ENCODE measurements around the gene LYPD6. TPM values are rescaled to one million over a fixed set of nuclear protein-coding genes. Genes with fewer than 3 reads are reported as not detected.

Gene LYPD6
- polyA plus RNA-seq, 1 of the 3 experiments (the other 2 are of a cell fraction), result 8.1 TPM

GRCh38 chr2:149370061-149370775 lies 39.8 kb downstream of the LYPD6 start (continued):
- no peak for TF ChIP-seq TCF12 (IDR thresholded peaks at IDR 0.05)
- no peak for TF ChIP-seq TAF1 (IDR thresholded peaks at IDR 0.05; ENCODE audit: borderline replicate concordance, low read depth, low read length)
- TF ChIP-seq RFX5 (IDR thresholded peaks at IDR 0.05; ENCODE audit: low read length), result no peak
- no peak for TF ChIP-seq NFIC (IDR thresholded peaks at IDR 0.05; ENCODE audit: borderline replicate concordance)
- no peak for TF ChIP-seq TEAD4 (IDR thresholded peaks at IDR 0.05; ENCODE audit: borderline replicate concordance, insufficient read depth)
- TF ChIP-seq GABPA (IDR thresholded peaks at IDR 0.05; ENCODE audit: low read depth), result no peak
- TF ChIP-seq RXRA (IDR thresholded peaks at IDR 0.05; ENCODE audit: borderline replicate concordance, low read depth), result no peak
- no peak for TF ChIP-seq USF2 (IDR thresholded peaks at IDR 0.05; ENCODE audit: borderline replicate concordance, low read depth, low read length)
- no peak for TF ChIP-seq CTCF (IDR thresholded peaks at IDR 0.05)
- TF ChIP-seq RCOR1 (IDR thresholded peaks at IDR 0.05; ENCODE audit: low read length), result no peak

DNA sequence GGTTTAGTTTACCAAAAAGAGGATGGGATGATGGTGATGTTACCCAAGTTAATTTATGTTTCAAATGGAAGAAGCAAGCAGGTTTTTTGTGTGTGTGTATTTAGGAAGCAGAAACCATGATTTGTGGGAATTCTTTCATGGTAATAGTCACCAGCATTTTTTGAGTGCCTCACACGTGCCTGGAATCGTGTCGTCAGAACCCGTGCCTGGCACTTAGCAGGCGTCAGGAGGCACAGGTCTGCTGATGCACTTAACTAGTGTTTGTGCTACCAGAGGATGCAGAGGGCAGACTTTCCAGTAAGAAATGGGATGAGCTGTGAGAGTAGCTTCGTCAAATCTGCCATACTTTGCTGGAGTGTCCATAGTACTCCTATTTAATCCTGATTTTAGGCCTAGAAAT lies 41.1 kb downstream of the LYPD6 start:
- 91% methylated on average over 6 of the region's 6 CpGs for WGBS (ENCODE audit: low lambda C conversion rate)
- Histone ChIP-seq H3K27ac (ENCODE audit: low read depth in 2 of 2, low read length in 1 of 2) (no peak overlapping the region), H3K4me2 (no peak overlapping the region), H3K27me3 (ENCODE audit: insufficient read depth) (no peaks in the 10 kb centered on the region), H2AFZ (ENCODE audit: low read depth) (no peak overlapping the region), H4K20me1 (ENCODE audit: insufficient read depth) (no peaks in the 10 kb centered on the region), H3K9me2 (no peaks in the 10 kb centered on the region), H3K4me1 (ENCODE audit: control insufficient read depth in 1 of 2, insufficient read depth in 2 of 2, low read depth in 1 of 2, low read length in 1 of 2) (peaks cover 0 to 11% of the 10 kb centered on the region in 2 experiments; a peak in 2 of 4 replicates), H3K4me3 (ENCODE audit: low read depth in 2 of 2, low read length in 1 of 2) (no peak overlapping the region), H3K9ac (no peak overlapping the region), H3K9me3 (no peaks in the 10 kb centered on the region), H3K79me2 (ENCODE audit: insufficient read depth) (no peaks in the 10 kb centered on the region), H3K36me3 (replicated peaks in 1 of 2; ENCODE audit: control insufficient read depth in 1 of 2, insufficient read depth in 2 of 2, low read length in 1 of 2) (no peaks in the 10 kb centered on the region), H3F3A (replicated peaks; ENCODE audit: insufficient read depth) (peaks cover 6% of the 10 kb centered on the region)
- DNase-seq, result no peak
- ChIA-PET POLR2A (no interaction called here), CTCF (no interaction called here)
- no peak for TF ChIP-seq RAD21 (IDR thresholded peaks at IDR 0.05; ENCODE audit: low read length)

- no peak overlapping the region for H3K9ac ChIP-seq
- H3K79me2 ChIP-seq (ENCODE audit: insufficient read depth), result no peaks in the 10 kb centered on the region
- H2AFZ ChIP-seq (ENCODE audit: low read depth), result no peak overlapping the region
- H3K4me2 ChIP-seq, result peak overlapping the region; percentile 32; the same call in 1 of the 2 replicates
- H3F3A ChIP-seq (replicated peaks; ENCODE audit: insufficient read depth), result peaks cover 9% of the 10 kb centered on the region
- H3K4me3 ChIP-seq (ENCODE audit: low read depth in 2 of 2, low read length in 1 of 2), result no peak overlapping the region
- H3K27me3 ChIP-seq (ENCODE audit: insufficient read depth), result no peaks in the 10 kb centered on the region
- ChIA-PET CTCF (interaction anchor here (1.1 kb wide), 1 partner anchor 10 kb away, joined by 4 read pairs; no protein-coding TSS in a partner anchor), POLR2A (no interaction called here)
- no peaks in the 10 kb centered on the region for H3K36me3 ChIP-seq (replicated peaks in 1 of 2; ENCODE audit: control insufficient read depth in 1 of 2, insufficient read depth in 2 of 2, low read length in 1 of 2)
- H3K9me3 ChIP-seq, result no peaks in the 10 kb centered on the region
- H3K4me1 ChIP-seq (ENCODE audit: control insufficient read depth in 1 of 2, insufficient read depth in 2 of 2, low read depth in 1 of 2, low read length in 1 of 2), result peaks cover 0 to 13% of the 10 kb centered on the region in 2 experiments; a peak in 2 of 4 replicates
- WGBS (ENCODE audit: low lambda C conversion rate), result 17% methylated on average over 8 of the region's 8 CpGs
- no peaks in the 10 kb centered on the region for H3K9me2 ChIP-seq
- H3K27ac ChIP-seq (ENCODE audit: low read depth in 2 of 2, low read length in 1 of 2), result peak overlapping the region; percentile 64 to 89
- peak; percentile 41 for DNase-seq
- no peaks in the 10 kb centered on the region for H4K20me1 ChIP-seq (ENCODE audit: insufficient read depth)
- no peak for TF ChIP-seq NRF1 (IDR thresholded peaks at IDR 0.05; ENCODE audit: low read depth, low read length)
- TF ChIP-seq, protein P1, sequence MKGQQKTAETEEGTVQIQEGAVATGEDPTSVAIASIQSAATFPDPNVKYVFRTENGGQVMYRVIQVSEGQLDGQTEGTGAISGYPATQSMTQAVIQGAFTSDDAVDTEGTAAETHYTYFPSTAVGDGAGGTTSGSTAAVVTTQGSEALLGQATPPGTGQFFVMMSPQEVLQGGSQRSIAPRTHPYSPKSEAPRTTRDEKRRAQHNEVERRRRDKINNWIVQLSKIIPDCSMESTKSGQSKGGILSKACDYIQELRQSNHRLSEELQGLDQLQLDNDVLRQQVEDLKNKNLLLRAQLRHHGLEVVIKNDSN (IDR thresholded peaks at IDR 0.05; ENCODE audit: borderline replicate concordance, low read depth), result no peak
- no peak for TF ChIP-seq ELF1 (IDR thresholded peaks at IDR 0.05)
- no peak for TF ChIP-seq SMC3 (IDR thresholded peaks at IDR 0.05; ENCODE audit: low read depth, low read length)
- TF ChIP-seq RAD21 (IDR thresholded peaks at IDR 0.05; ENCODE audit: low read length), result 0 out of 2 replicates have a peak, but pooled peaks have one; percentile 7
- 0 out of 2 replicates have a peak, but pooled peaks have one; percentile 9 for TF ChIP-seq JUND (IDR thresholded peaks at IDR 0.05)
- TF ChIP-seq TCF12 (IDR thresholded peaks at IDR 0.05), result peak; percentile 83
- TF ChIP-seq RCOR1 (IDR thresholded peaks at IDR 0.05; ENCODE audit: low read length), result 0 out of 2 replicates have a peak, but pooled peaks have one; percentile 68
- TF ChIP-seq GABPA (IDR thresholded peaks at IDR 0.05; ENCODE audit: low read depth), result no peak
- peak; percentile 31 to 68; a peak in 3 of 4 replicates for TF ChIP-seq EP300 (IDR thresholded peaks at IDR 0.05; ENCODE audit: borderline replicate concordance in 1 of 2, low read depth in 1 of 2, low read length in 1 of 2)
- no peak for TF ChIP-seq RFX5 (IDR thresholded peaks at IDR 0.05; ENCODE audit: low read length)
- no peak for TF ChIP-seq MXI1 (IDR thresholded peaks at IDR 0.05; ENCODE audit: low read depth, low read length)
- TF ChIP-seq PBX3 (IDR thresholded peaks at IDR 0.05), result peak; percentile 64
- TF ChIP-seq SIN3A (IDR thresholded peaks at IDR 0.05; ENCODE audit: borderline replicate concordance, low read depth, low read length), result no peak
- no peak for TF ChIP-seq TAF1 (IDR thresholded peaks at IDR 0.05; ENCODE audit: borderline replicate concordance, low read depth, low read length)
These were observed 45.5 kb downstream of the LYPD6 start for GRCh38 chr2:149375801-149376361.
